GM18511 (cell line): Measurements from ENCODE around the gene ATG5.
A peak's percentile ranks its signal among the peaks of the same experiment; 100 is the strongest.
"Not testable (repeated sequence)": the region's sequence is repeated elsewhere in the genome, so short reads cannot be mapped to it uniquely, and the experiment has no call there.

Experiments
- ATAC-seq: cut with Tn5 transposase; IDR thresholded peaks from one replicate; pipeline ENCODE4 v1.9.1; 2021; ENCODE audit warnings: mild to moderate bottlenecking, moderate library complexity; ENCODE audit not compliant: unreplicated experiment

Gene ATG5

GRCh38 chr6:106259748-106260147 is 65.8 kb downstream of the ATG5 start:
- not testable (repeated sequence) for ATAC-seq

GRCh38 chr6:106258726-106259125 is 66.8 kb downstream of the ATG5 start:
- ATAC-seq = no peak

- ATAC-seq = no peak
Measured at GRCh38 chr6:106257195-106257594, 68.4 kb downstream of the ATG5 start.

GRCh38 chr6:106256201-106256968 is 69.2 kb downstream of the ATG5 start:
- ATAC-seq = no peak

- no peak for ATAC-seq
Measured at GRCh38 chr6:106255306-106255705, 70.3 kb downstream of the ATG5 start.

GRCh38 chr6:106254636-106255035 is 70.9 kb downstream of the ATG5 start:
- no peak for ATAC-seq

- no peak for ATAC-seq
Measured at GRCh38 chr6:106253731-106254130, 71.8 kb downstream of the ATG5 start.

- ATAC-seq = no peak
Measured at GRCh38 chr6:106253172-106253571, 72.4 kb downstream of the ATG5 start.

GRCh38 chr6:106252687-106253086 is 72.9 kb downstream of the ATG5 start:
- no peak for ATAC-seq

- ATAC-seq = not testable (repeated sequence)
Measured at GRCh38 chr6:106251531-106252255, 73.9 kb downstream of the ATG5 start.

GRCh38 chr6:106250953-106251352 is 74.6 kb downstream of the ATG5 start:
- no peak for ATAC-seq

GRCh38 chr6:106249658-106250057 is 75.9 kb downstream of the ATG5 start:
- no peak for ATAC-seq

GRCh38 chr6:106247733-106248132 is 77.8 kb downstream of the ATG5 start:
- ATAC-seq = no peak

- ATAC-seq = no peak
Measured at GRCh38 chr6:106247293-106247692, 78.3 kb downstream of the ATG5 start.

- ATAC-seq = peak; percentile 77
Measured at GRCh38 chr6:106244931-106245330, 80.6 kb downstream of the ATG5 start.

- ATAC-seq = no peak
Measured at GRCh38 chr6:106244521-106244920, 81.0 kb downstream of the ATG5 start.

GRCh38 chr6:106243261-106243660 is 82.3 kb downstream of the ATG5 start:
- ATAC-seq = no peak

- ATAC-seq = no peak
Measured at GRCh38 chr6:106241498-106241897, 84.1 kb downstream of the ATG5 start.

GRCh38 chr6:106237286-106237685 is 88.3 kb downstream of the ATG5 start:
- no peak for ATAC-seq

- ATAC-seq = not testable (repeated sequence)
Measured at GRCh38 chr6:106229876-106230445, 95.6 kb downstream of the ATG5 start.

GRCh38 chr6:106227612-106228507 is 97.7 kb downstream of the ATG5 start:
- ATAC-seq = no peak
